Measurements from ENCODE around the gene TRAPPC10.

The TRAPPC10 gene

DNA sequence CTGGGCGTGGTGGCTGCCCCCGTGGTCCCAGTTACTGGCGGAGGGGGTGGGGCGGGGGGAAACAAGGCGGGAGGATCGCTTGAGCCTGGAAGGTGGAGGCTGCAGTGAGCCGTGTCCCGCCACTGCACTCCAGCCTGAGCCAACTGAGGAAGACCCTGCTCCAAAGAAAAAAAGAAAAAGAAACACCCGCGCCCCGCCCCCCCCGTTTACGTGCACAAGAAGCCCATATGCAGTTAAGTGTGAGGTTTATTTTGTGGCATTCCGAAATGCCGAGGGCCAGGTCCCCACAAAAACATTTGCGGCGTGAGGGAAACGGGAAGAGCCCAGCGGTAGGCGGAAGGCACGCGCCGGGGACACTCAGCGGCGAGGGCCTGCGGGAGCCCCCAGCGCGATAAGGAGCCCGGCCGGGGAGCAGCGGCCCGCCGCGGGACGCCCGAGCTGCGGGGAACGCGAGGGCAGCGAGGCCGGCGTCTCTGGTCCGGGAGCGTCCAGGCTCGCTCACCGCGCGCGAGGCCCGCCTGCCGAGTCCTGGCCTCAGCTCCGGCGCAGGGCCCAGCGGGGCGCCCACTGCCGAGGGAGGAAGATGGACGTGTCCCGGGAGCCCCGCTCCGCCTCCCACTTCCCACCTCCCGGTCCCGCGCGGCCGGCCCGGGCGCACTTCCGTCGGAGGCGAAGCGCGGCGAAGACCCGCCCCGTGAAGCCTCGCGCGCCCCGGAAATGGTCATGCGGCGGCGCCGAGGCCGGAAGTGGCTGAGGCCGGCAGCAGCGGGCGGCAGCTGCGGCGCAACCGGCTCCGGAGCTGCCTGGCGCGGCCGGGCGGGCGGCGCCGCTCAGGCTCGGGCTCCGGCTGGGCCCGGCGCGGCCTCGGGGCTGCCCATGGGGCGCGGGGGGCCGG is at the start of gene TRAPPC10:
TSS of gene TRAPPC10 (plus strand) at position 731 of the 895 bp plus-strand sequence. CDS start 185 bp downstream, outside the sequence.
- no peaks in the 10 kb centered on the region for H3K9me3 Mint-ChIP-seq
- ATAC-seq (peak; percentile 73), DNase-seq (peak; percentile 87)
- H3K4me1 Mint-ChIP-seq, result peaks cover 50% of the 10 kb centered on the region
- H3K36me3 Mint-ChIP-seq (ENCODE audit: low read depth), result peaks cover 11% of the 10 kb centered on the region
- H3K27ac Mint-ChIP-seq, result peak within 1 kb of the TSS; percentile 94
- H3K4me3 Mint-ChIP-seq, result peak within 1 kb of the TSS; percentile 94
- no peaks in the 10 kb centered on the region for H3K27me3 Mint-ChIP-seq

GRCh38 chr21:43965911-43966585 is 46.1 kb upstream of the TRAPPC10 start:
- H3K27me3 Mint-ChIP-seq, result no peaks in the 10 kb centered on the region
- peaks cover 26% of the 10 kb centered on the region for H3K36me3 Mint-ChIP-seq (ENCODE audit: low read depth)
- no peak for ATAC-seq
- peaks cover 2% of the 10 kb centered on the region for H3K9me3 Mint-ChIP-seq
- H3K4me1 Mint-ChIP-seq, result peaks cover 16% of the 10 kb centered on the region
- no peak overlapping the region for H3K4me3 Mint-ChIP-seq
- H3K27ac Mint-ChIP-seq, result no peak overlapping the region
- no peak for DNase-seq

DNA sequence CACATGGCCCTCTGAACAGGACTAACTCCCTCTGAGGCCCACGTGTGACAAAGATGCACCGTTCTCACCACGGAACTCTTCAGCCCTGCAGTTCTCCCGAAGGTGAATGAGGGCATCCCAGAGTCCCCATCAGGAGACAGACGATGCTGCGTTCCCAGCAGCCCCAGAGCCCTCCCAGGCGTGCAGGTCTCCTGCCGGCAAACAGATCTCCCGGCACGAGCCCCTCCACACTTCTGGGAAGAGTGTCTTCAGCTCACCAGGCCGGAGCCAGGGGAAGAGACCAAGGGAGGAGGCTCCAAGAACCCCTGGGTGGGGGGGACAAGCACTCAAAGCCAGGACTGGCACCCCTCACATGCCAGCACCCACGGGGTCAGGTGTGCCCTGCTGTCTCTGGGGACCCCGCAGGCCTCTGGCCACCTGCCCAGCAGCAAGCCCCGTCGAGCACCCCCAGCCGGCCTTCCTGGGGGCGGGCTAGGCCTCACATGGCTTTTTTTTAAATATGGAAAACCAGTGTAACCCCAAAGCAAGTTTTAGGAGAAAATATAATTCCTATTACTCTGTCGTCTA is 45.1 kb upstream of the TRAPPC10 start:
- no peaks in the 10 kb centered on the region for H3K9me3 Mint-ChIP-seq
- H3K4me3 Mint-ChIP-seq, result no peak overlapping the region
- DNase-seq, result no peak
- H3K36me3 Mint-ChIP-seq (ENCODE audit: low read depth), result peaks cover 24% of the 10 kb centered on the region
- no peak for ATAC-seq
- peak overlapping the region; percentile 74 for H3K27ac Mint-ChIP-seq
- no peaks in the 10 kb centered on the region for H3K27me3 Mint-ChIP-seq
- peaks cover 6% of the 10 kb centered on the region for H3K4me1 Mint-ChIP-seq

DNA sequence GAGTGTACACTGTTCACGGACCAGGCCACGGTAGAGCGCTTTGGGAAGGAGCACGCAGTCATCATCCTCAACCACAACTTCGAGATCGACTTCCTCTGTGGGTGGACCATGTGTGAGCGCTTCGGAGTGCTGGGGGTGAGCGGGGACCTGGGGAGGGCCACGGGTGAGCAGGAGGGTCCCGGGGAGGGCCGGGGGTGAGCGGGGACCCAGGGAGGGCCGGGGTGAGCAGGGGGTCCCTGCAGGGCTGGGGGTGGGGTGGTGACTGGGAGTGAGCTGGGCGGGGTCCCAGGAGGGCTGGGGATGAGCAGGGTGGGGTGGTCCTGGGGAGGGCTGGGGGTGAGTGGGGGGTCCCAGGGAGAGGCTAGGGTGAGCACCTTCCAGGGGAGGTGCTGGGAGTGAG is 44.1 kb upstream of the TRAPPC10 start:
- no peak for DNase-seq
- no peak for ATAC-seq
- Mint-ChIP-seq H3K4me3 (no peak overlapping the region), H3K27ac (no peak overlapping the region), H3K4me1 (peaks cover 2% of the 10 kb centered on the region), H3K9me3 (no peaks in the 10 kb centered on the region), H3K27me3 (no peaks in the 10 kb centered on the region), H3K36me3 (ENCODE audit: low read depth) (peaks cover 16% of the 10 kb centered on the region)

DNA sequence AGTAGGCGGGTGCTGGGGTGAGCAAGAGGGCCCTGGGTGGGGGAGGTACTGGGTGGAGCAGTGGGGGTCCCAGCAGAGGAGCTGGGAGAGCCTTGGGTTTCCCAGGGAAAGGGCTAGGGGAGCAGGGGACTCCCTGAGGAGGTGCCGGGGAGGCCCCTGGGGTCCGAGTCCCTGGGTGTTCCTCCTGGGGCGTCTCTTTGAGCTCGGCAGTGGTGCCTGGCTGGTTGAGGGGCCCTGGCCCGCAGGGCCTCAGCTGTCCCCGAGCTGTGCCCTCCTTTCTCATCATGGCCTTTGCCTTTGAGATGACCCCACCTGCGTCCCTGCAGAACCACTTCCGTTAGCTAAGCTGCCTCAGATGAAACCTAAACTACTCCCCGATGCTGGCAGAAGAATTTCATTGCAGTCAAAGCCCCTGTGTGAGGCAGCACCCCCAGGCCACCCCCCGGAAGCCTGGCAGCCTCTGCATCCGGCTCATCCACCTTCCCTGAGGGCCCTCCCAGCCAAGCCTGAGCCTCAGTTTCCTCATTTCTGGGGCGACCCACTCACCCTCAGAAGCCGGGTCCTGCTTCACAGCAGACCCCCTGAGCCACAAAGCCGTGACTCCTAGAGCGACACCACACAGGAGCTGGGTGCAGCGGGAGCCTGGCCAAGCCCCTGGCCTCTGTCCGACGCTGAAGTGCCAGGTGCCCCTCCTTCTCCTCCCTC is 43.5 kb upstream of the TRAPPC10 start:
- no peak for ATAC-seq
- no peak for DNase-seq
- H3K4me1 Mint-ChIP-seq, result no peaks in the 10 kb centered on the region
- H3K27me3 Mint-ChIP-seq, result no peaks in the 10 kb centered on the region
- H3K27ac Mint-ChIP-seq, result no peak overlapping the region
- peaks cover 14% of the 10 kb centered on the region for H3K36me3 Mint-ChIP-seq (ENCODE audit: low read depth)
- H3K9me3 Mint-ChIP-seq, result no peaks in the 10 kb centered on the region
- no peak overlapping the region for H3K4me3 Mint-ChIP-seq

DNA sequence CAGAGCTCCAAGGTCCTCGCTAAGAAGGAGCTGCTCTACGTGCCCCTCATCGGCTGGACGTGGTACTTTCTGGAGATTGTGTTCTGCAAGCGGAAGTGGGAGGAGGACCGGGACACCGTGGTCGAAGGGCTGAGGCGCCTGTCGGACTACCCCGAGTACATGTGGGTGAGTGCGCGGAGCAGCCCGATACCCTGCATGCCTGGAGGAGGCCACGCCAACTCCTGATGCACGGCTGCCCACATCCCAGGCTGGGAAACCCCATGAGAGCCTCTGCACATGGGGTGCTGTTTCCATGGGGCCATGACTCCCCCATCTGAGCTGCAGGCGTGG is 43.0 kb upstream of the TRAPPC10 start:
- H3K4me1 Mint-ChIP-seq, result no peaks in the 10 kb centered on the region
- H3K9me3 Mint-ChIP-seq, result no peaks in the 10 kb centered on the region
- no peak overlapping the region for H3K4me3 Mint-ChIP-seq
- H3K36me3 Mint-ChIP-seq (ENCODE audit: low read depth), result peaks cover 12% of the 10 kb centered on the region
- DNase-seq, result no peak
- no peak for ATAC-seq
- H3K27ac Mint-ChIP-seq, result no peak overlapping the region
- H3K27me3 Mint-ChIP-seq, result no peaks in the 10 kb centered on the region

GRCh38 chr21:43970551-43970950 is 41.6 kb upstream of the TRAPPC10 start:
- no peak for DNase-seq
- ATAC-seq, result no peak
- H3K9me3 Mint-ChIP-seq, result no peaks in the 10 kb centered on the region
- H3K4me3 Mint-ChIP-seq, result no peak overlapping the region
- no peak overlapping the region for H3K27ac Mint-ChIP-seq
- H3K27me3 Mint-ChIP-seq, result no peaks in the 10 kb centered on the region
- H3K36me3 Mint-ChIP-seq (ENCODE audit: low read depth), result peaks cover 16% of the 10 kb centered on the region
- H3K4me1 Mint-ChIP-seq, result peaks cover 6% of the 10 kb centered on the region

DNA sequence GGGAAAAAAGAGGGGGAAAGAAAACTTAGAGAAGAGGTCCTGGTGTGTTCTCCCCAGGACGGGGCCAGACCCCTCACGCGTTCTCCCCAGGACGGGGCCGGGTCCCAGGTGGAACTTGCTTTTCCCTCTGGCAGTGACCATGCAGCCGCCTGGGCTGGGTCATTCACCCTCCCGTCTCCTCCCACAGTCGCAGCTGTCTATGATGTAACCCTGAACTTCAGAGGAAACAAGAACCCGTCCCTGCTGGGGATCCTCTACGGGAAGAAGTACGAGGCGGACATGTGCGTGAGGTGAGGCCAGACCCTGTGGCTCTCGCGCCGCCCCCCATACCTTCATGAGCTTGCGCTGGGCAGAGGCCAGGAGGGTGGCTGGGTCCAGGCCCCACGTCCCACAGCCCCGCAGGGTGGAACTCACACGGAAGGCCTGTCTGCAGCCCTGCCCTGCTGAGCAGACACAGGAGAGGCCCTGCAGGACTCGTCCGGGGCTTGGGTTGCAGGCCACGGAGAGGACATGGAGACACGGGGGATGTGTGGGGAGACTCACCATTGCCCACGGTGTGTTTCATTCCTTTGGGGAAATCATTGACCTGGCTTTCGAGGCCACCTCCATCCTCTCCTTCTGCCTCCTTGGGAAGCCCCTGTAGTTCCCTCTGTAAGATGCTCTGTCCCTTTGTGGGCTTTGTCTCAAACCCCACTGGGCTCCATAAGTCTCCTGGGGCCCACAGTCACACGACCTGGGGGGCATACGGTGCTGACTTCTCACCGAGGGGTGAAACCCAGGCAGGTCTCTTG is 40.7 kb upstream of the TRAPPC10 start:
- Mint-ChIP-seq H3K27ac (no peak overlapping the region), H3K4me1 (peaks cover 6% of the 10 kb centered on the region), H3K27me3 (no peaks in the 10 kb centered on the region), H3K36me3 (ENCODE audit: low read depth) (peaks cover 16% of the 10 kb centered on the region), H3K9me3 (no peaks in the 10 kb centered on the region), H3K4me3 (no peak overlapping the region)
- ATAC-seq (no peak), DNase-seq (no peak)

- Mint-ChIP-seq H3K36me3 (ENCODE audit: low read depth) (peaks cover 16% of the 10 kb centered on the region), H3K4me3 (no peak overlapping the region), H3K27ac (no peak overlapping the region)
These were observed 40.2 kb upstream of the TRAPPC10 start for GRCh38 chr21:43971992-43972255.

GRCh38 chr21:43972850-43973633 is 39.1 kb upstream of the TRAPPC10 start:
- H3K27ac Mint-ChIP-seq, result no peak overlapping the region
- ATAC-seq (no peak), DNase-seq (no peak)
- H3K4me3 Mint-ChIP-seq, result no peak overlapping the region
- no peaks in the 10 kb centered on the region for H3K9me3 Mint-ChIP-seq
- peaks cover 6% of the 10 kb centered on the region for H3K4me1 Mint-ChIP-seq
- H3K36me3 Mint-ChIP-seq (ENCODE audit: low read depth), result peaks cover 13% of the 10 kb centered on the region
- no peaks in the 10 kb centered on the region for H3K27me3 Mint-ChIP-seq

More at GRCh38 chr21:43971992-43972255, 40.2 kb upstream of the TRAPPC10 start:
- peaks cover 6% of the 10 kb centered on the region for H3K4me1 Mint-ChIP-seq
- H3K9me3 Mint-ChIP-seq, result no peaks in the 10 kb centered on the region
- ATAC-seq, result no peak
- DNase-seq, result no peak
- no peaks in the 10 kb centered on the region for H3K27me3 Mint-ChIP-seq

DNA sequence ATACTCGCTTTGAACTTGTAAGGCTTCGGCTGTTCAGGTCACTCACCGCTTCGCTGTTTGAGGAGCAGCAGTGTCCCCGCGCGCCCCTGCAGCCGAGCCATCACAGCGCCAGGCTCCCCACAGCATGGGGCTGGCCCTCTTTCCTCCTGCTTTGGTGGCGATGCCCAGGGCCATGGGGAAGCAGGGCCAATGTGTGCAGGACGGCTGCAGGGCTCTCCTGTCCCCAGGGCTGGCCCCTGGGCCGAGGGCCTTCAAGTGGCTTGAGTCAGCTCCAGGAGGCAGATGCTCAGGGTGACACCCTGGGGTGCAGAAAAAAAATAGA is 38.5 kb upstream of the TRAPPC10 start:
- ATAC-seq, result no peak
- H3K9me3 Mint-ChIP-seq, result no peaks in the 10 kb centered on the region
- no peak overlapping the region for H3K27ac Mint-ChIP-seq
- peaks cover 13% of the 10 kb centered on the region for H3K36me3 Mint-ChIP-seq (ENCODE audit: low read depth)
- H3K27me3 Mint-ChIP-seq, result no peaks in the 10 kb centered on the region
- no peak for DNase-seq
- H3K4me3 Mint-ChIP-seq, result no peak overlapping the region
- H3K4me1 Mint-ChIP-seq, result peaks cover 6% of the 10 kb centered on the region

DNA sequence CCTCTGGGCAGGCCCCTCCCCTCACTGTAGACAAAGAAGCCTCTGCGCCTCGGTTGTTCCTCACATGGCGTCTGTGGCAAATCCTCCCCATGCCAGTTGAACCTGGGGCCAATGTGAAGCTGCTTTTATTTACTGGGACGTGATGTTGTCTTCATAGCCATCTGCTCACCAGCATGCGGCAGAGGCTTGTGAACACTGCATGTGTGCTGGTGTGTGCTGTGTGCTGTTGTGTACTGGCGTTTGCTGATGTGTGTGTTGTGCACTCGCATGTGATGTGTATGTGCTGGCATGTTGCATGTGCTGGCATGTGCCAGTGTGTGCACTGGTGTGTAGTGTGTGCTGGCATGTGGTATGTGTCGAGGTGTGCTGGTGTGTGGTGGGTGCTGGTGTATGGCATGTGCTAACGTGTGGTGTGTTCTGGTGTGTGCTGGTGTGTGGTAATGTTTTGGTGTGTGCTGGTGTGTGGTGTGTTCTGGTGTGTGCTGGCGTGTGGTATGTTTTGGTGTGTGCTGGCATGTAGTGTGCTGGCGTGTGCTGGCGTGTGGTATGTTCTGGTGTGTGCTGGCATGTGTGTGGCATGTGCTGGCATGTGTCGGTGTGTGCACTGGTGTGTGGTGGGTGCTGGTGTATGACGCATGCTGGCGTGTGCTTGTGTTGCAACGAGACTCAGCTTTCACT is 37.2 kb upstream of the TRAPPC10 start:
- H3K27me3 Mint-ChIP-seq, result no peaks in the 10 kb centered on the region
- peaks cover 6% of the 10 kb centered on the region for H3K4me1 Mint-ChIP-seq
- no peaks in the 10 kb centered on the region for H3K9me3 Mint-ChIP-seq
- H3K4me3 Mint-ChIP-seq, result no peak overlapping the region
- peak overlapping the region; percentile 53 for H3K27ac Mint-ChIP-seq
- H3K36me3 Mint-ChIP-seq (ENCODE audit: low read depth), result peaks cover 11% of the 10 kb centered on the region
- no peak for ATAC-seq
- DNase-seq, result no peak

DNA sequence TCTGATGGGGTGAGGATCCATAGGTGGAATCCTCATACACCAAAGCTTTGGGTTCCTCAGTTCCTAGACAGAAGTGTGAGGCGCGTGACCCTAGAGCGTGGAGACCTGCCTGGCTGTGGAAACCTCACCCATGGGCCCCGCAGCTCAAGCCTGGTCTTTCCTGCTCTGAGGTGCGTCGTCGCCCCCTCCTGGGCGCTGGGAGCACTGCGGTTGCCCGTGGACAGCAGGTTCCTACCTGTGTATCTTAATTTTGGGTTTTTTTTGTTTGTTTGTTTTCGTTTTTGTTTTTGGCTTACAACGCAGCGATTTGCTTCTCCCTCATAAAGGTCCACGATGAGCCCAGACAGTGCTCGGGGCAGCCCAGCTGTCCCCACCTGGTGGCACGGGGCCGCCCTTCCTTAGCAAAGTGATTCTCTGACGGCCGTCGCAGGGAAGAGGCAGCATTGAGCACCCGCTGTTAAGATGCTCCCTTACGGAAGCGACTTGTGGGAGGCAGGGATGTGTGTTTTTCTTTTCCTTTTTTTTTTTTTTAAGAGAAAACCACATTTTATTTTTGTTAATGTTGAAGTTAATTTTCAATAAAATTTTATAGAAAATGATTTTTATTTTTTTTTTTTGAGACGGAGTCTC is 36.5 kb upstream of the TRAPPC10 start:
- H3K36me3 Mint-ChIP-seq (ENCODE audit: low read depth), result peaks cover 11% of the 10 kb centered on the region
- no peak overlapping the region for H3K4me3 Mint-ChIP-seq
- peak overlapping the region; percentile 53 for H3K27ac Mint-ChIP-seq
- H3K9me3 Mint-ChIP-seq, result no peaks in the 10 kb centered on the region
- no peaks in the 10 kb centered on the region for H3K27me3 Mint-ChIP-seq
- DNase-seq, result peak; percentile 85
- ATAC-seq, result peak; percentile 92
- peaks cover 6% of the 10 kb centered on the region for H3K4me1 Mint-ChIP-seq

All from activated naive CD8-positive, alpha-beta T cell treated with anti-CD3 and anti-CD28 coated beads, Interleukin-2, amount 50 U/mL, for 24 hours (primary cell).